HG03378 (cell line): Measurements from ENCODE around the gene POM121.
"Not testable (repeated sequence)": the region's sequence is repeated elsewhere in the genome, so short reads cannot be mapped to it uniquely, and the experiment has no call there.

Source experiments
- ATAC-seq: cut with Tn5 transposase; IDR thresholded peaks from one replicate; pipeline ENCODE4 v1.9.1; 2021; ENCODE audit warnings: mild to moderate bottlenecking, moderate library complexity; ENCODE audit not compliant: unreplicated experiment

The POM121 gene

DNA sequence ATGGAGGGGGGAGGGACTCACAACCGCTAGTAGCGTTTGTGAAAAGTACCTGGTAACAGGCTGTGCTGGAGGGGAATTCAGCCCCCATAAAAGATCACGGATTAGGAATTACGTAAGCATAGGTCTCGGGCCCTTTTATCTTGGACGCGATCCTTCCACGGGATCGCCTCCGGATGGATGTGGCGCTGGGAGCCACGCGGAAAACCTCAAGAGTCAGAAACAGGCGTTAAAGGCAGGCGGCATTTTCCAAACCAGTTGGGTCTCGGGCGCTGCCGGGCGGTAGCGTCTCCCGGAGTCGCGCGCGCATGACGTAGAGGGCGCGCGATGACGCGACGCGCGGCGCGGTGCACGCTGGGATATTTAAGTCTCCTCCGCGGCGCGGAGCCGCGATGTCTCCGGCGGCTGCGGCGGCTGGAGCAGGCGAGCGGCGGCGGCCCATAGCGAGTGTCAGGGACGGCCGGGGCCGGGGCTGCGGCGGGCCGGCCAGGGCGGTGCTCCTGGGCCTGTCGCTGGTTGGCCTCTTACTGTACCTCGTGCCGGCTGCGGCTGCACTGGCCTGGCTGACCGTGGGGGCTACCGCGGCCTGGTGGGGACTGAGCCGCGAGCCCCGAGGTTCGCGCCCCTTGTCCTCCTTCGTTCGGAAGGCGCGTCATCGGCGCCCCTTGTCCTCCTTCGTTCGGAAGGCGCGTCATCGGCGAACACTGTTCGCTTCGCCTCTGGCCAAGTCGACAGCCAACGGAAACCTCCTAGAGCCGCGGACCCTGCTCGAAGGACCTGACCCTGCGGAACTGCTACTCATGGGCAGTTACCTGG is at the start of gene POM121:
Gene POM121 (plus strand): TSS at position 363 of the 813 bp plus-strand sequence. CDS start 27 bp downstream, at position 390.
- peak; percentile 63 for ATAC-seq

DNA sequence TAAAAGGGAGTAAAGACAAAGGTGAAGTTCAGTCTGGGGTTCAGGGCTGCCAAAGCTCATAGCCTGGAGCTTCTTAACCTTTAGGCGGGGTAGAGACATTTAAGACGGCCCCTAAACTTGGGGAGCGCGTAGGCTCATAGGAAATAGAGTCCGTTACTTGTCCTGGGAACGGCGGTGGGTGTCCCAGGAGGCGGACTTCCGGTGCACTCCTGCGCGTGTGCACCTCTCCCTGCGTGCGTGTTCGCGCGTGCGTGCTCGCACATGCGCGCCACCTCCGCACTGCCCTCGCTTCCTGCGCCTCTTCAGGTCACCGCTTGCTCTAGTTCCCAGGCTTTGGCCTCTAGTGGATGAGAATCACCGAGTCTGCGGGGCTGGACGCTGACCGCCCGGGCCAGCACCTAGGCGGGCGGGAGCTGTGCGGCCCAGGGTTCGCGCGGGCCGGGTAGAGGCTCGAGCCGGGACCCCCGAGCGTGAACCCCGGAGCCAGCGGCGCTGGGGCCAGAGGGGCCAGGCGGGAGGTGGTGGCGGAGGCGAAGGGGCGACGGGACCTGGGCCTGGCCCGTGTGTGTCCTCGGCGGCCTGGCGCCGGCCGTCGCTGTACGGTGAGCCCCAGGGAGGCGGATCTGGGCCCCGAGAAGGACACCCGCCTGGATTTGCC is 45.7 kb upstream of the POM121 start:
- peak; percentile 99 for ATAC-seq

DNA sequence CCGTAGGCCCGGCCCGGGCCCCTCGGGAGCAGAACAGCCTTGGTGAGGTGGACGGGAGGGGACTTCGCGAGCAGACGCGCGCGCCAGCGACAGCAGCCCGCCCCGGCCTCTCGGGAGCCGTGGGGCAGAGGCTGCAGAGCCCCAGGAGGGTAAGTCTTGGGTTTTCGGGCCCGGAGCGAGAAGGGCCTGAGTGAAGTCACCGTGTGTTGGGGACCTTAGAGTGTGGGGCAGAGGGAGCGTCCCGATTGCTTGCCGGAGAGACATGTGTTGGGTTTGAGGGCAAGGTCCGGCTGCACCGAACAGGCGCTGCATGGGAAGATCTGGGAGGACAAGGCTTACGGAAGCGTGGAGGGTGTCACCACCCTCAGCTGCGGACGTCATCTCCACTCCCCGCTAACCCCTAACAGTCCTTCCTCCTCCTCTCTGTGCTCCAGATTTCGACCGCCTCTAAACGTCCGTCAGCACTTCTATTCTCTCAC is 45.1 kb upstream of the POM121 start:
- not testable (repeated sequence) for ATAC-seq

DNA sequence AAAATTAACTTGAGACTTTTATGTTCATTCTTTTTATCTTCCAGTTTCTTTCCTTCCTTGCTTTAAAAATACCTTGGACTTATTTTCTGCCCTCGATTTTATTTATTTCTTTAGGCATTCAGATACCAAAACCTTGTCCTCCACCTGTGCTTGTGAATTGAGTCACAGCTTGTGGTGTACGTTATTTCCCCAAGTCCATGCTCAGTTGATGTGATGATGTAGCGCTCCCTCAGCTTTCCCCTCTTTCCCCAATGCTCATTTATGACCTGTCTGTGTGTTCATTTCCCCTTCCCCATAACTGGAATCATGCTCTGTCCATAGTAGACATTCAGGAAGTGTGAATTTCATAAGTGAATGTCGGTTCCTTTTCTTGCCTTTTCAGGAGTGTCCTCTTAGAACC is 33.1 kb upstream of the POM121 start:
- not testable (repeated sequence) for ATAC-seq

DNA sequence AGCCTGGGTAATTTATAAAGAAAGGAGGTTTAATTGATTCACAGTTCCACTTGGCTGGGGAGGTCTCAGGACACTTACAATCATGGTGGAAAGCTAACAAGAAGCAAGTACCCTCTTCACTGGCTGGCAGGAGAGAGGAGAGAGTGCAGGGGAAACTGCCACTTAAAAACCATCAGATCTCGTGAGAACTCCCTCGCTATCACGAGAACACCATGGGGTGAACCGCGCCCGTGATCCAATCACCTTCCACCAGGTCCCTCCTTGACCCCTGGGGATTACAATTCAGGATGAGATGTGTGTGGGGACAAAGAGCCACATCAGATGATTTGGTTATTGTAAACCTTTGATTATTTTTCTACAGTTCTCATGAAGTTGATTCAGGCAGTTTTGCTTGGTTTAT is 20.2 kb upstream of the POM121 start:
- ATAC-seq = not testable (repeated sequence)

DNA sequence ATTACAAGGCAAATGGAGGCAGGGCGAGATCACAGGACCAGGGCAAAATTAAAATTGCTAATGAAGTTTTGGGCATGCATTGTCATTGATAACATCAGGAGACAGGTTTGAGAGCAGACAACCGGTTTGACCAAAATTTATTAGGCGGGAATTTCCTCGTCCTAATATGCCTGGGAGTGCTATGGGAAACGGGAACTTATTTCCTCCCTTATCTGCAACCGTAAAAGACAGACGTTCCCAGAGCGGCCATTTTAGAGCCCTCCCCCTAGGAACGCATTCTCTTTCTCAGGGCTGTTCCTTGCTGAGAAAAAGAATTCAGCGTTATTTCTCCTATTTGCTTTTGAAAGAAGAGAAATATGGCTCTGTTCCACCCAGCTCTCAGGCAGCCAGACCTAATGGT is 16.5 kb upstream of the POM121 start:
- not testable (repeated sequence) for ATAC-seq

DNA sequence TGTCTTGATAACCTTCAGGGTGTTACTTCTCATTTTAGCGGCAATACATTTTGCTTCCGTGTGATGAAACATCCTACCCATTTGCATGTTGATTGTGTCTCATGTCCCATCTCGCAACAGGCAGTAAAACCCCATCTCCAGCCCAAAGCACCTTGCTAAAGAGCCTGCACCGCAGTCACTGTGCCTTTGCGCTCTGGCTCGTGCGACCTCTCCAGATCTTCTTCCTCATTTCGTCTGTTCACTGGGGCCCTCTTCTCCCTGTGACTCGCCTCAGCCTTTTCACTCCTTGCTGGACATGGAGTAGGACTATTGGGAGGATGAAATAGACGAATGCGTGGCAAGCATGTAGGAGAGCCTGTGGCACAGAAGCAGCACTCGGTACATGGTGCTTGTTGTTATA is 13.5 kb upstream of the POM121 start:
- ATAC-seq = not testable (repeated sequence)

DNA sequence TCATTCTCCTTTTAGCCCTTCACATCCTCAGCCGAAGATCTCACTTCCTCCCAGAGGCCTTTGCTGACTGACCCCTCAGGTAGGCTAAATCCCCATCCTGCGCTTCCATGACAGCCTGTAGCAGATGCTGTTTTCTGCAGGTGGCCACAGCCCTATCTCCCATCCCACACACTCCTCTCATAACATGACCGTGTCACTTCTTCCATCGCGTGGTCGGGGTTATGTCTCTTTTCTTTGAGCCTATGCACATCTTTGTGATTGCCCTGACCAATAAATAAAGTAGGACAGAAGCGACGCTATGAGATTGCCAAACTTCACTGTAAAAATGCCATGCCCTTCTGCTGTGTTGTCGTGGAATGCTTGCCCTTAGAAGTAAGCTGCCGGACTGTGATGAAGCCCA is 11.1 kb upstream of the POM121 start:
- ATAC-seq = not testable (repeated sequence)

DNA sequence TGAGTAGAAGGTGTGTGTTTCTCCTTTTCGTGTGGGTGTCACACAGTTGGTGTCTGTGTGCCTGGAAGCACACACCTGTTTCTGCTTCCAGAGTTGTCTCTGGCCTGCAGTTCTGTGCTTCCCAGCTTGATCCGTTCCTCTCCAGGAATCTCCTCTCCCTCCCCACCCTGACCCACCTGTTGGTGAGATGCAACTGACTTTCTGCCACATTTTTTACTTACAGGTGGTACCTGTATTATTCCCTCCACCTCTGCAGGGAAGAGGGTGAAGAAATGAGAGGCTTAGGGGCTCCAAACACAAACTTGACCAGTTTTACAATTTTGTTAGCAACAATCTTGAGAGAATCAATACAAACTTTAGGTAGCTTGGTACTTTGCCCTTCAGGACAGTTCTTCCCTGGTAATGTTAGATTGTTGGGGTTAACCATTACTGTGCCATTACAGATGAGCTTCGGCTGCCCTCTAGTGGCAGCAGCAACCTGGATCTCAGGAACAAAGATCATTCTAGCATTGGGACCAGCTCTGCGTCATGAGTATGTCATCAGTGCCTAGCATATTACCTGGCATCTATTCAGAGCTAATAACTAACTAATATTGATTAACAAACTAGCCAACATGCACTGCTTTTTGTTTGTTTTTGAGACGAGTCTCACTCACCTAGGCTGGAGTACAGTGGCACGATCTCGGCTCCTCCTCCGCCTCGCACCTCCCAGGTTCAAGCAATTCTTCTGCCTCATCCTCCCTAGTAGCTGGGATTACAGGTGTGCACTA is 10.0 kb upstream of the POM121 start:
- peak; percentile 88 for ATAC-seq

DNA sequence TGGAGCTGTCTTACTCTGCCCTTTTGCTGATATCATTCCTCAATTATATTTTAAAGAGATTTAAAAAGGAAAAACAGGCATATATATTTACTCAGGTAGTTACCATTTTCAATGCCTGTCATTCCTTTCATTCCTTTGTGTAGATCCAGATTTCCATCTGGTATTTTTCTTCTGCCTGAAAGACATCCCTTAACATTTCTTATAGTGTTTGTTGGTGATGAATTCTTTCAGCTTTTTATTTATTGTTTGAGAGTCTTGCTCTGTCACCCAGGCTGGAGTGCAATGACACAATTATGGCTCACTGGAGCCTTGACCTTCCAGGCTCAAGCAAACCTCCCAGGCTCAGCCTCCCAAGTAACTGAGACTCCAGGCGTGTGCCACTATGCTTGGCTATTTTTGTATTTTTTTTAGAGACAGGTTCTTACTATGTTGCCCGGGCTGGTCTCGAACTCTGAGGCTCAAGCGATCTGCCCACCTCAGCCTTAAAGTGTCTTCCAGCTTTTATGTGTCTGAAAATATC is 5.6 kb upstream of the POM121 start:
- no peak for ATAC-seq

DNA sequence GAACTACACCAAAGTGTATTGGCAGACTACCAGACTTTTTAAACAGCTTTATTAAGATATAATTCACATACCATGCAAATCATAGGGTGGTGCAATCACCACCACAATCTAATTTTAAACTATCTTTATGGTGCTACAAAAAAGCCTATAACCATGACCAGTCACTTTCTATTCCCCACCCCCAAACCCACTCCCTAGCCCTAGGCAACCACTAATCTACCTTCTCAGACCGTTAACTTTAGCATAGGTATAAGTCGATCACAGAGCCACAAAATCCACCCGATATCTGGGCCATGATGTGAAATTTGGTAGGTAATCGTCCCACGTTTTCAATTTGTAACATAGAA is 536 bp upstream of the POM121 start:
- peak; percentile 29 for ATAC-seq

DNA sequence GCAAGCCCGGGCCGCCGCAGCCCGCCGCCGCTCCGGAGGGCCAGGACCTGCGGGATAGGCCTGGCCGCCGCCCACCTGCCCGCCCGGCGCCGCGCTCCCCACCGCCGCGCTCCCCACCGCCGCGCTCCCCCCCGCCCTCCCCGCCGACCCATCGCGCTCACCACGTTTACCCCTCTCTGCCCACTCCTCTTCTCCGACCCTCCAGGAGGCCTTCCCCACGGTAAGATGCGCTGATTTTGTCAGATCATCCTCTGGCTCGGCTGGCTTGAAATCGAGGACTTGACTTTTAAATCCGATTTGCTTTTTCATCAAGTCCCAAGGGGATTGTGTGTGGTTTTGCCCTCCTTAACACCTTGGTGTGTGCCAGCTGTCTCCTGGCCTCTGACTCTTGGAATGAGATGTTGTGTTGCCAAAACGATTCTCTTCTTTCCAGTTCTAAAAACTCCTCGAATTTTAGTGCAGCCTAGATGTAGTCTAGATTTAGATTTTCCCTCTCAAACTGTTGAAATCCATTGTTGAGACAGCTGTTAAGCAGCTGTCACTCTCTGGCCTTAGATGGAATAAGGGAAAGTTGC is 738 bp downstream of the POM121 start:
- ATAC-seq = no peak

DNA sequence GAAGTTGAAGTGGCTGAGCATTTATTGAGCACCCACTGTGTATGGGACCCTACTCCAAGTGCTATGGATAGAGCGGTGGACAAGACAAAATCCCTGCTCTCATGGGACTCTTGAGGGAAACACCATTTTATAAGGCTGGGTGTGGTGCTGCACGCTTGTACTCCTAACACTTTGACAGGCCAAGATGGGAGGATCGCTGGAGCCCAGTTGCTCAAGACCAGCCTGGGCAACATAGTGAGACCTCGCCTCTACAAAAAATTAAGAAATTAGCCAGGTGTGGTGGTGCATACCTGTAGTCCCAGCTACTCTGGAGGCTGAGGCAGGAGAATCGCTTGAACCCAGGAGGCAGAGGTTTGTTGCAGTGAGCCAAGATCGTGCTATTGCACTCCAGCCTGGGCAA is 2.9 kb downstream of the POM121 start:
- not testable (repeated sequence) for ATAC-seq

DNA sequence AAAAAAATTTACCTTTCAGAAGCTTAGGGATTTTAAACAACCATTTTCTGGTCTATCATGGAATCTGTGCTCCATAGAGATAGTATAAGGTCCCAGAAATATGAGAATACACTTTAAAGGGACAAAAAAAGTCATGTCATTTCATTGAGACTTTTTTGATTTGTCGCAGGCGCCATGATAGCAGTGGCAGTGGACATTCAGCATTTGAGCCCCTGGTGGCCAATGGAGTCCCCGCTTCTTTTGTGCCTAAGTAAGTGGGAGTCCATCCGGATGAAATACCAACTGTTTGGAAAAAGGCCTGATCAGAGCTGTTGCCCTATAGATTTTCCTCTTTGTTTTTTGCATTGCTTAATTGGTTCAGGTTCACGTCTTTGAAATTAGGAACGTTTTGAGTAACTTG is 3.3 kb downstream of the POM121 start:
- ATAC-seq = not testable (repeated sequence)

DNA sequence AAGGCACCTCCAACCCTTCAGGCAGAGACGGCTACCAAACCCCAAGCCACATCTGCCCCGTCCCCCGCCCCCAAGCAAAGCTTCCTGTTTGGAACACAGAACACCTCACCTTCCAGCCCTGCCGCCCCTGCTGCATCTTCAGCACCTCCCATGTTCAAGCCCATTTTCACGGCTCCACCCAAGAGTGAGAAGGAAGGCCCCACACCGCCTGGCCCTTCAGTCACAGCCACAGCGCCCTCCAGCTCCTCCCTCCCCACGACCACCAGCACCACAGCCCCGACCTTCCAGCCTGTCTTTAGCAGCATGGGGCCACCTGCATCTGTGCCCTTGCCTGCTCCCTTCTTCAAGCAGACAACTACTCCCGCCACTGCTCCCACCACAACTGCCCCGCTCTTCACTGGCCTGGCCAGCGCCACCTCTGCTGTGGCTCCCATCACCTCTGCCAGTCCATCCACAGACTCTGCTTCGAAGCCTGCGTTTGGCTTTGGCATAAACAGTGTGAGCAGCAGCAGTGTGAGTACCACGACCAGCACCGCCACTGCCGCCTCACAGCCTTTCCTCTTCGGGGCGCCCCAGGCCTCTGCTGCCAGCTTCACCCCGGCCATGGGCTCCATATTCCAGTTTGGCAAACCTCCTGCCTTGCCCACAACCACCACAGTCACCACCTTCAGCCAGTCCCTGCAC is 17.3 kb downstream of the POM121 start:
- ATAC-seq = not testable (repeated sequence)

DNA sequence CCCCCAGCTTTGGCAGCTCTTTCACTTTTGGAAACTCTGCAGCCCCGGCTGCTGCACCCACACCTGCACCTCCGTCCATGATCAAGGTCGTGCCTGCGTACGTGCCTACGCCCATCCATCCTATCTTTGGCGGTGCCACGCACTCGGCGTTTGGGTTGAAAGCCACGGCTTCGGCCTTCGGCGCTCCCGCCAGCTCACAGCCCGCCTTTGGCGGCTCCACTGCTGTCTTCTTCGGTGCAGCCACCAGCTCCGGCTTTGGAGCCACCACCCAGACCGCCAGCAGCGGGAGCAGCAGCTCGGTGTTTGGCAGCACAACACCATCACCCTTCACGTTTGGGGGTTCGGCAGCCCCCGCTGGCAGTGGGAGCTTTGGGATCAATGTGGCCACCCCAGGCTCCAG is 18.1 kb downstream of the POM121 start:
- ATAC-seq = not testable (repeated sequence)

DNA sequence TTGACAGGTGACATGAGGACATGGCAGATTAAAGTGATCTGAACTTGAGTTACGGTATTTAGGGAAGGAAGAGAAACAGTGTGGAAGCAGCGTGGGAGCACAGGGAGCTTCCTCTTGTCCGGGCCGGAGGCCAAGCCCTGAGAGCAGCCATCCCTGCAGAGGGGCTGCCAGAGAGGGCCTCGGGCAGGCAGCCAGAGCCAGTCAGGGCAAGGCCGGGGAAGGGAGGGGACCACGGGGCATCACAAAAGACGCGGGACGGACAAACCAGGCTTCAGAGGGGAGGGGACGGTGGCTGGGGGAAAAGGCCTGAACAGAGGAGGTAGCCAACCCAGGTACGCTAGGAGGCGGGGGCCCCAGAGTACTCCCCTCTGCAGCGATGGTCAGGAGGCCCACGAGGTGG is 20.0 kb downstream of the POM121 start:
- not testable (repeated sequence) for ATAC-seq

DNA sequence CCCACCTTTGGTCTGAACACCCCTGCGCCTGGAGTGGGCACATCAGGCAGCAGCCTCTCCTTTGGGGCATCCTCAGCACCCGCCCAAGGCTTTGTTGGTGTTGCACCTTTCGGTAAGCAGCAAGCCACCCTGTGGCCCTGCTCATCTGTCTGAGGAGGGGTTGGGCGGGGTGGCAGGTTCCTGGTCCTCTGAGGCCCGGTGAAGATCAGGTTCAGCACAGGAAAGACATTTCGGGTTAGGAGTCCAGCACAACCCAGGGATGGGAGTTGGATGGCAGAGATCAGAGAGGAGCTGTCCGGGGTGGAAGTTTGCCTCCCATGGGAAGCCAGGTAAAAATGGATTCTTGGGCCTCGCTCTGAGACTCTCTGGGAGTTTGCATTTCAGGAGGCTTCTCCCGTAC is 20.7 kb downstream of the POM121 start:
- ATAC-seq = not testable (repeated sequence)

DNA sequence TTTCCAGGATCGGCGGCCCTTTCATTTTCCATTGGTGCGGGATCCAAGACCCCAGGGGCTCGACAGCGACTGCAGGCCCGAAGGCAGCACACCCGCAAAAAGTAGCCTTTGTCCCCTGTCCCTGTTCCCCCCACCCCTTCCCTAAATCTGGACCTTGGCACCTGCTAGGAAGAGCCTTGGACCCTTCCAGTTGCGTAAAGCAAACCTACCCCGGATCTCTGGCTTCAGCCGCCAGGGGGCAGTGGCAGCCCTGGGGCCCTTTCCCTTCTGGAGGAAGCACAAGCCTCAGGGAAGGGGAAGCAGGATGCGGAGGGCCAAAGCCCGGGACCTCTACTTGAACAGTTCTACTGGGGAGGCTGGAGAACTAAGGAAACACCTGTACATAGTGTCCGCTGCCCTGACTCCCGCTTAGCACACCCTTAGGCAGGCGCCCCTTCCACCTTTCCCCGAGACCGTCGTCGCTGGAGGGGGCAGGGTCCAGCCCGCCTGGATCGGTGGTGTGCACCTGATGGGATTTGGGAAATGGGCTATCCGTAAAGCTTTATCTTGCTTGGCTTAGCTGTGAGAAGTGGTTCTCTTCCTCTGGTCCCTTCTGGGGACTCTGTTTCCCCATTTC is 21.3 kb downstream of the POM121 start:
- ATAC-seq = not testable (repeated sequence)

DNA sequence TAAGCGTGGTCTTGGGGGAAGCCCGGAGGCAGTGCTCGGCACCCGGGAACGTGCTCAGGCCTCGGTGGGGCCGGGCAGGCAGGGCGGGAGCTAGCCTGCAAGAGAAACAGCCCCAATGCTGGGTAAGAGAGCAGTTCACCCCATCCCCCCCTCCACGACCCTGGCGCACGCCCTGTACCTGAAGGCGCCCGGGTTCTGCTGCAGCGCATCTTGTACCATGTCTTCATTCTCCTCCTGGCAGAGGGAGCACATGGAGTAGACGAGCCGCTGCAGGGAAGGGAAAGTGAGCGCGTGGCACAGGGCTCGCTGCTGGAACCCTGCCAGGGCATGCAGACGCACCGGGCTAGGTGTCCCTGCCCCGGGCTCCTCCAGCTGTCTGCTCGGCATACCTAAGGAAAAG is 23.8 kb downstream of the POM121 start:
- ATAC-seq = not testable (repeated sequence)
